BLaER1 (cell line): ENCODE measurements around the gene CLDND1.
A peak's percentile ranks its signal among the peaks of the same experiment; 100 is the strongest.
"Not testable (repeated sequence)": the region's sequence is repeated elsewhere in the genome, so short reads cannot be mapped to it uniquely, and the experiment has no call there.

ENCODE experiments used
- H3K27ac ChIP-seq: shearing (Covaris generic); formaldehyde crosslinking; 2 replicates; pipeline ENCODE4 v1.8.1; 2022
- H3K27me3 ChIP-seq: shearing (Covaris generic); formaldehyde crosslinking; 2 replicates; pipeline ENCODE4 v1.8.1; 2022
- H3K36me3 ChIP-seq: shearing (Covaris generic); formaldehyde crosslinking; 2 replicates; pipeline ENCODE4 v1.8.1; 2022
- H3K4me1 ChIP-seq: shearing (Covaris generic); formaldehyde crosslinking; 2 replicates; pipeline ENCODE4 v1.8.1; 2022
- H3K4me2 ChIP-seq: shearing (Covaris generic); formaldehyde crosslinking; 2 replicates; pipeline ENCODE4 v1.8.1; 2022
- H3K4me3 ChIP-seq: shearing (Covaris generic); formaldehyde crosslinking; 2 replicates; pipeline ENCODE4 v1.8.1; 2022
- H3K9ac ChIP-seq: shearing (Covaris generic); formaldehyde crosslinking; 2 replicates; pipeline ENCODE4 v1.8.1; 2022
- H3K9me3 ChIP-seq: shearing (Covaris generic); formaldehyde crosslinking; 2 replicates; pipeline ENCODE4 v1.8.1; 2022
- H4K20me1 ChIP-seq: shearing (Covaris generic); formaldehyde crosslinking; 2 replicates; pipeline ENCODE4 v1.8.1; 2022
- Cebpa-rat ChIP-seq: shearing (Covaris generic); IDR thresholded peaks from 2 replicates; pipeline ENCODE4 v1.8.1; 2022

CLDND1 gene

GRCh38 chr3:98522544-98523281 is at the start of gene CLDND1:
Gene CLDND1 (minus strand): TSS chr3:98522902. CDS start chr3:98521424, 1,478 bp downstream.
- Histone ChIP-seq H3K9me3 (no peaks in the 10 kb centered on the region), H3K4me1 (peaks cover 13% of the 10 kb centered on the region), H3K36me3 (peaks cover 35% of the 10 kb centered on the region), H3K4me3 (peak within 1 kb of the TSS; percentile 91), H3K27me3 (no peaks in the 10 kb centered on the region), H3K9ac (peak within 1 kb of the TSS; percentile 95), H3K27ac (peak within 1 kb of the TSS; percentile 88), H3K4me2 (peak within 1 kb of the TSS; percentile 88), H4K20me1 (peaks cover 19% of the 10 kb centered on the region)
- no peak for TF ChIP-seq Cebpa-rat

GRCh38 chr3:98568402-98568801 is 45.7 kb upstream of the CLDND1 start:
- H3K27me3 ChIP-seq = no peaks in the 10 kb centered on the region
- no peak for TF ChIP-seq Cebpa-rat
- H3K4me2 ChIP-seq = no peak overlapping the region

GRCh38 chr3:98567666-98568270 is 45.1 kb upstream of the CLDND1 start:
- no peak overlapping the region for H3K9ac ChIP-seq
- H3K9me3 ChIP-seq = no peaks in the 10 kb centered on the region
- no peaks in the 10 kb centered on the region for H3K36me3 ChIP-seq
- TF ChIP-seq Cebpa-rat = no peak
- H4K20me1 ChIP-seq = no peaks in the 10 kb centered on the region
- peaks cover 19% of the 10 kb centered on the region; the same call in 1 of the 2 replicates for H3K4me1 ChIP-seq
- H3K27me3 ChIP-seq = no peaks in the 10 kb centered on the region
- no peak overlapping the region for H3K4me2 ChIP-seq
- H3K27ac ChIP-seq = no peak overlapping the region
- H3K4me3 ChIP-seq = no peak overlapping the region

More at GRCh38 chr3:98568402-98568801, 45.7 kb upstream of the CLDND1 start:
- Histone ChIP-seq H4K20me1 (no peaks in the 10 kb centered on the region), H3K4me3 (no peak overlapping the region), H3K9me3 (no peaks in the 10 kb centered on the region), H3K27ac (no peak overlapping the region), H3K4me1 (peaks cover 14% of the 10 kb centered on the region; the same call in 1 of the 2 replicates), H3K9ac (no peak overlapping the region), H3K36me3 (no peaks in the 10 kb centered on the region)

DNA sequence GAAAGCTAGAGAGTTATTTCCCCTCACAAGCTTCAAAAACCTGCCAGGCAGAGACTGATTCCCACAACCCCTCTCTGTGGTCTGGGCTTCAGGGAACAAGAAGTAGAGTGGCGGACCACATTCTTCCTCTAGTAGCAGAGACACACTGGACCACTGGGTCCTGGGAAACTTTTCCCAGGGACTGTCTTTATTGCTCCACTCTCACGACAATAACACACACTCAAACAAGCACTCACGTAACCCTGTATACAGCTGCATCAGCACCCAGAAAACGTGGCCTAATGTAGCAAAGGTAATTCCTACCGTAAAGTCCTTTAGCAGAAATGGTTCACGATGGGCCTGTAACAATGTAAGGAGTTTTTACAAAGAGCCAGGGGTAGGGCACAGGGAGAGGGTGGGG is 43.1 kb upstream of the CLDND1 start:
- no peaks in the 10 kb centered on the region for H4K20me1 ChIP-seq
- no peaks in the 10 kb centered on the region for H3K36me3 ChIP-seq
- no peak overlapping the region for H3K4me2 ChIP-seq
- no peaks in the 10 kb centered on the region for H3K9me3 ChIP-seq
- no peak for TF ChIP-seq Cebpa-rat
- H3K9ac ChIP-seq = no peak overlapping the region
- H3K4me3 ChIP-seq = no peak overlapping the region
- no peak overlapping the region for H3K27ac ChIP-seq
- no peaks in the 10 kb centered on the region for H3K27me3 ChIP-seq
- peaks cover 19% of the 10 kb centered on the region; the same call in 1 of the 2 replicates for H3K4me1 ChIP-seq

DNA sequence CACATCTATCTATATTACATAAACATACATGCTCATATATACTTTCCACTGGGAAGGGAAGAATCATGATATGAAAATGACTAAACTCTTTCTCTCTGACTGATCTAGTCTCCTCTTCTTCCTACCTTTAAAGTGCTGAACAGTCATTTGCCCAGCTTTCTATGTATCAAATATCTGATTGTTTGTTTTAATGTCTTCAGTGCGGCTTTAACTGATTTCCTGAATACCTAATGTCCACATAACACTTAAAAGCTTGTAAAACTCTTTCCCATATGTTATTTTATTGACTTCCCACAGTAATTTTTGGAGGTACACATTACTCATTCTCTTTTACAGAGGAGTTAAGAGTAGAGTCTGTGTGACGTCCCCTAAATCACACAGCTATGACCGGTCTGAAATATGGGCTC is 42.5 kb upstream of the CLDND1 start:
- no peak for TF ChIP-seq Cebpa-rat
- H3K4me2 ChIP-seq = no peak overlapping the region

GRCh38 chr3:98564282-98565005 is 41.7 kb upstream of the CLDND1 start:
- Histone ChIP-seq H3K36me3 (no peaks in the 10 kb centered on the region), H4K20me1 (no peaks in the 10 kb centered on the region), H3K4me3 (no peak overlapping the region), H3K9me3 (no peaks in the 10 kb centered on the region), H3K27ac (no peak overlapping the region), H3K27me3 (no peaks in the 10 kb centered on the region), H3K4me1 (peaks cover 19% of the 10 kb centered on the region; the same call in 1 of the 2 replicates), H3K9ac (no peak overlapping the region), H3K4me2 (no peak overlapping the region)
- TF ChIP-seq Cebpa-rat = no peak

More for the DNA sequence above, 42.5 kb upstream of the CLDND1 start:
- Histone ChIP-seq H3K27ac (no peak overlapping the region), H4K20me1 (no peaks in the 10 kb centered on the region), H3K9me3 (no peaks in the 10 kb centered on the region), H3K9ac (no peak overlapping the region), H3K27me3 (no peaks in the 10 kb centered on the region), H3K4me3 (no peak overlapping the region), H3K4me1 (peaks cover 19% of the 10 kb centered on the region; the same call in 1 of the 2 replicates), H3K36me3 (no peaks in the 10 kb centered on the region)

GRCh38 chr3:98563661-98564281 is 41.1 kb upstream of the CLDND1 start:
- Histone ChIP-seq H3K9me3 (no peaks in the 10 kb centered on the region), H3K4me2 (no peak overlapping the region), H3K27ac (no peak overlapping the region), H3K9ac (no peak overlapping the region), H3K4me1 (peaks cover 19% of the 10 kb centered on the region; the same call in 1 of the 2 replicates), H3K4me3 (no peak overlapping the region), H3K27me3 (no peaks in the 10 kb centered on the region), H3K36me3 (no peaks in the 10 kb centered on the region), H4K20me1 (no peaks in the 10 kb centered on the region)
- TF ChIP-seq Cebpa-rat = no peak

DNA sequence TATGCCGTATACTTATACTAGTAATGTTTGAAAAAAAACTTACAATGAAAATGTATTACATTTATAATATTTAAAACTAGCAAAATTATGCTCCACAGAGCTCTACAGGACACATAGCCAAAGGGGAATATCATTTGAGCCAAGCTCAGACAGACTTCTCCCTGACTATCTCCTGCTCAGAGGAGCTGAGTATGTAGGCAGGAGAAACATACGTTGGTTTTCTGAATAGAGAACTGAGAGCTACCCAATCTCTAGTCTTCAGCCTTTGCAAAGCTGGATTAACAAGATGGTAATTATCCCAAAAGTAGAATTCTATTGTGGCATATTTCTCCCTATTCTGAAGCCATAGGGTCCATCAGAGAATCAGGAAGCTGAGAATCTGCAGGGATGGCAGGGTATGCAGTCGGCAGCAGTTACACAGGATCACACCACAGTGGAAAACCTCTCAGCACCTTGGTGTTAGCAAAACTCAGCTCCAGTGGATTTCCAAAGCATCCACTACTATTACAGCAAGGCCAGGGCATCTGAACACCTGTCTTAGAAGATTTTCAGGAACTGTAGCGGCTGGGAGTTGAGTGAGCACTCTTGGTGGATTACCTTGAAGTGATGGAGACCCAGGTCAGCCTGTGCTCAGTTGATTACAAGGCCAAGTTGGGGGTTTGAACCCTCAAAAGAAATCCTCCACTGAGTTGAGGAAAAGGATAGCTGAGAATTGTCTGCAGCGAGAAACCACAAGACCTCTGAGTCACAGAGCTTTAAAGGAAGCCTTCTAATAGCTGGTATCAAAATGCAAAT is 39.2 kb upstream of the CLDND1 start:
- Histone ChIP-seq H3K27ac (no peak overlapping the region), H3K27me3 (no peaks in the 10 kb centered on the region), H3K4me1 (peaks cover 19% of the 10 kb centered on the region; the same call in 1 of the 2 replicates), H3K4me2 (no peak overlapping the region), H3K4me3 (no peak overlapping the region), H3K9me3 (no peaks in the 10 kb centered on the region), H4K20me1 (no peaks in the 10 kb centered on the region), H3K9ac (no peak overlapping the region), H3K36me3 (no peaks in the 10 kb centered on the region)
- no peak for TF ChIP-seq Cebpa-rat

- Histone ChIP-seq H3K4me3 (no peak overlapping the region), H4K20me1 (no peaks in the 10 kb centered on the region), H3K4me1 (peaks cover 19% of the 10 kb centered on the region; the same call in 1 of the 2 replicates), H3K4me2 (no peak overlapping the region), H3K36me3 (no peaks in the 10 kb centered on the region), H3K27ac (no peak overlapping the region), H3K9me3 (no peaks in the 10 kb centered on the region), H3K9ac (no peak overlapping the region), H3K27me3 (no peaks in the 10 kb centered on the region)
- no peak for TF ChIP-seq Cebpa-rat
Observed at GRCh38 chr3:98560911-98561310, 38.2 kb upstream of the CLDND1 start.

DNA sequence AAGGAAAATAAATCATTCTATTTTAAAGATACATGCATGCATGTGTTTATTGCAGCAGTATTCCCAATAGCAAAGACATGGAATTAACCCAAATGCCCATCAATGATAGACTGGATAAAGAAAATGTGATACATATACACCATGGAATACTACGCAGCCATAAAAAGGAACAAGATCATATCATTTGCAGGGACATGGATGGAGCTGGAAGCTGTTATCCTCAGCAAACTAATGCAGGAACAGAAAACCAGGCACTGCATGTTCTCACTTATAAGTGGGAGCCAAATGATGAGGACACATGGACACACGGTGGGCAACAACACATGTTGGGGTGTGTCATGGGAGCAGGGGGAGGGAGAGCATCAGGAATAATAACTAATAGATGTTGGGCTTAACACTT is 37.1 kb upstream of the CLDND1 start:
- H3K4me1 ChIP-seq = peaks cover 18% of the 10 kb centered on the region; the same call in 1 of the 2 replicates
- not testable (repeated sequence) for H3K9me3 ChIP-seq, H4K20me1 ChIP-seq, H3K4me3 ChIP-seq, H3K27me3 ChIP-seq, H3K4me2 ChIP-seq, H3K27ac ChIP-seq, H3K36me3 ChIP-seq, H3K9ac ChIP-seq
